Activated CD4-positive, alpha-beta T cell treated with anti-CD3 and anti-CD28 coated beads for 24 hours (primary cell): ENCODE data around the gene DGAT2.

Experiments
- DNase-seq, 2 donors: peaks; one replicate each; pipeline ENCODE4 v3.0.0-alpha.2; 2020; ENCODE audit warnings: low read depth in 2 of 2

Gene DGAT2

GRCh38 chr11:75801362-75802020 lies 32.9 kb downstream of the DGAT2 start:
- DNase-seq: no peak

GRCh38 chr11:75802021-75802912 lies 33.7 kb downstream of the DGAT2 start:
- DNase-seq: no peak

GRCh38 chr11:75802913-75803820 lies 34.6 kb downstream of the DGAT2 start:
- peak; percentile 54 to 61 for DNase-seq

- no peak for DNase-seq
Measured at GRCh38 chr11:75809111-75809510, 40.5 kb downstream of the DGAT2 start.

- DNase-seq: no peak
Measured at GRCh38 chr11:75809991-75810390, 41.4 kb downstream of the DGAT2 start.

- DNase-seq: no peak
Measured at GRCh38 chr11:75810637-75811390, 42.2 kb downstream of the DGAT2 start.

- DNase-seq: no peak
Measured at GRCh38 chr11:75811485-75811884, 42.9 kb downstream of the DGAT2 start.

- DNase-seq: no peak
Measured at GRCh38 chr11:75812542-75813040, 44.0 kb downstream of the DGAT2 start.

GRCh38 chr11:75813124-75813523 lies 44.5 kb downstream of the DGAT2 start:
- DNase-seq: no peak

- DNase-seq: no peak
Measured at GRCh38 chr11:75813622-75814039, 45.1 kb downstream of the DGAT2 start.

- DNase-seq: no peak
Measured at GRCh38 chr11:75814363-75814676, 45.7 kb downstream of the DGAT2 start.

GRCh38 chr11:75814677-75815344 lies 46.2 kb downstream of the DGAT2 start, which contains the start of gene UVRAG:
Gene UVRAG, plus strand, starts transcription at chr11:75815210. Its CDS starts 198 bp downstream, at chr11:75815408.
- peak; percentile 96 for DNase-seq

- DNase-seq: peak in 1 of 2 donors; percentile 39
Measured at GRCh38 chr11:75815345-75816168, 47.0 kb downstream of the DGAT2 start.

- no peak for DNase-seq
Measured at GRCh38 chr11:75816561-75817239, 48.1 kb downstream of the DGAT2 start.

GRCh38 chr11:75820645-75821044 lies 52.1 kb downstream of the DGAT2 start:
- no peak for DNase-seq

GRCh38 chr11:75821202-75821601 lies 52.6 kb downstream of the DGAT2 start:
- DNase-seq: no peak

- no peak for DNase-seq
Measured at GRCh38 chr11:75822541-75822940, 54.0 kb downstream of the DGAT2 start.

- no peak for DNase-seq
Measured at GRCh38 chr11:75823415-75823814, 54.8 kb downstream of the DGAT2 start.

GRCh38 chr11:75823946-75824345 lies 55.4 kb downstream of the DGAT2 start:
- DNase-seq: no peak
